ENCODE data around the gene IFNA14. TPM values are rescaled to one million over a fixed set of nuclear protein-coding genes. Genes with fewer than 3 reads are reported as not detected.

Gene IFNA14
- total RNA-seq (2014; rRNA removed; shearing (Covaris generic); ENCODE audit: low replicate concordance): not detected in 2 replicates

DNA sequence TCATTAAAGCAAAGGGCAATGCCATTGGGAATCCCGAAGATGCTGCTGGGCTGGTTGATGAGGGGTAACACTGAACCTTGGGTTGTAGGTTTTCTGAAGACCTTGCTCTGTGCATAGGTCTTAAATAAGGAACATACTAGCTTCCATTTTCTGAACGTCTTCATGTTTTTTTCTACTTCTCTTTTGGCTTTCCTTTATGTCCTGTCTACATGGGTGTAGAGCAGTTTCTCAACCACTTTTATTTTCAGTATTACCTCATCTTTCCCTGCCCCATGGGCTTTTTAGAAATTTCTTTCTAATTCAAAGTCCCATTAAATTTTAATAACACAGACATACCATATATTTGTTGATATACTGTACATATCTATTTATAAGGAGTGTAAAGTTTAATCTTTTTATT, at the start of gene IFNA14:
TSS of gene IFNA14 (minus strand) at position 95 of the 400 bp plus-strand sequence. CDS start at position 25, 70 bp downstream.
- Histone ChIP-seq H3K4me1 (ENCODE audit: low read length) (no peaks in the 10 kb centered on the region), H3K36me3 (ENCODE audit: insufficient read depth, low read length) (no peaks in the 10 kb centered on the region), H2AFZ (ENCODE audit: low read length) (no peak within 1 kb of the TSS), H3K27me3 (ENCODE audit: low read length) (no peaks in the 10 kb centered on the region), H3K9me3 (ENCODE audit: low read length) (no peaks in the 10 kb centered on the region), H3K79me2 (ENCODE audit: low read length) (no peaks in the 10 kb centered on the region), H3K4me2 (ENCODE audit: low read depth, low read length, poor library complexity, severe bottlenecking) (no peak within 1 kb of the TSS), H3K9me2 (replicated peaks; ENCODE audit: insufficient read depth, low read length) (no peaks in the 10 kb centered on the region), H3K9ac (ENCODE audit: low read length) (no peak within 1 kb of the TSS), H4K20me1 (ENCODE audit: insufficient read depth, low read depth, low read length) (0 out of 2 replicates have a peak, but pooled peaks cover 4% of the 10 kb centered on the region), H3K4me3 (ENCODE audit: low read length) (no peak within 1 kb of the TSS), H3K27ac (ENCODE audit: low read length) (no peak within 1 kb of the TSS)
- no peak for DNase-seq

DNA sequence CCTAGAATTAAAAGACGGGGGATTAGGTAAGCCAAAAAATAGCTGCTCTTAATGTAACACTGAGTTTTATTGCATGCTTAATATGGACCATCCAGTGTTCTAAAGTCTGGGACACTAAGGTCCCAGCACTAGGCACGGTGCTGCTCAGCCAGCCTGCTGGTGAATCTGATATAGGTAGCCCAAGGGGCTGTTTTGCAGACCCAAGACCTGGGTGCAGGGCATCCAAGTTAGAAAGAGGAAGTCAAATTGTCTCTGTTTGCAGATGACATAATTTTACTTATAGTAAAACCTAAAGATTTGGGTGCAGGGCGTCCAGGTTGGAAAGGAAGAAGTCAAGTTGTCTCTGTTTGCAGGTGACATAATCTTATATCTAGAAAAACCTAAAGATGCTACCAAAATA, 47.5 kb upstream of the IFNA14 start:
- H3K4me1 ChIP-seq (ENCODE audit: low read length): no peaks in the 10 kb centered on the region
- H3K27me3 ChIP-seq (ENCODE audit: low read length): no peaks in the 10 kb centered on the region
- no peaks in the 10 kb centered on the region for H3K36me3 ChIP-seq (ENCODE audit: insufficient read depth, low read length)
- no peaks in the 10 kb centered on the region for H3K9me3 ChIP-seq (ENCODE audit: low read length)
- no peak overlapping the region for H3K27ac ChIP-seq (ENCODE audit: low read length)
- no peaks in the 10 kb centered on the region for H4K20me1 ChIP-seq (ENCODE audit: insufficient read depth, low read depth, low read length)
- DNase-seq: no peak
- H3K79me2 ChIP-seq (ENCODE audit: low read length): no peaks in the 10 kb centered on the region
- no peak overlapping the region for H3K4me2 ChIP-seq (ENCODE audit: low read depth, low read length, poor library complexity, severe bottlenecking)
- H3K4me3 ChIP-seq (ENCODE audit: low read length): no peak overlapping the region
- no peak overlapping the region for H3K9ac ChIP-seq (ENCODE audit: low read length)
- no peak overlapping the region for H2AFZ ChIP-seq (ENCODE audit: low read length)
- no peaks in the 10 kb centered on the region for H3K9me2 ChIP-seq (replicated peaks; ENCODE audit: insufficient read depth, low read length)

DNA sequence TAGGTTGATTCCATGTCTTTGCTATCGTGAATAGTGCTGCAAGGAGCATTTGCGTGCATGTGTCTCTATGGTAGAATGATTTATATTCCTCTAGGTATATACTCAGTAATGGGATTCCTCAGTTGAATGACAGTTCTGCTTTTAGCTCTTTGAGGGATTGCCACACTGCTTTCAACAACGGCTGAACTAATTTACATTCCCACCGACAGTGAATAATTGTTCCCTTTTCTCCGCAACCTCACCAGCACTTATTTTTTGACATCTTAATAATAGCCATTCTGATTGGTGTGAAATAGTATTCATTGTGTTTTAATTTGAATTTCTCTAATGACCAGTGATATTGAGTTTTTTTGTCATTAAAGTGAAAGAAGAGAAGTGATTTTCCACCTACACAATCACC, 46.9 kb upstream of the IFNA14 start:
- Histone ChIP-seq H3K4me3 (ENCODE audit: low read length) (no peak overlapping the region), H3K36me3 (ENCODE audit: insufficient read depth, low read length) (no peaks in the 10 kb centered on the region), H3K9me2 (replicated peaks; ENCODE audit: insufficient read depth, low read length) (no peaks in the 10 kb centered on the region), H4K20me1 (ENCODE audit: insufficient read depth, low read depth, low read length) (no peaks in the 10 kb centered on the region), H2AFZ (ENCODE audit: low read length) (no peak overlapping the region), H3K4me1 (ENCODE audit: low read length) (no peaks in the 10 kb centered on the region), H3K4me2 (ENCODE audit: low read depth, low read length, poor library complexity, severe bottlenecking) (no peak overlapping the region), H3K79me2 (ENCODE audit: low read length) (no peaks in the 10 kb centered on the region), H3K9ac (ENCODE audit: low read length) (no peak overlapping the region), H3K27ac (ENCODE audit: low read length) (no peak overlapping the region), H3K27me3 (ENCODE audit: low read length) (no peaks in the 10 kb centered on the region), H3K9me3 (ENCODE audit: low read length) (no peaks in the 10 kb centered on the region)
- DNase-seq: no peak

DNA sequence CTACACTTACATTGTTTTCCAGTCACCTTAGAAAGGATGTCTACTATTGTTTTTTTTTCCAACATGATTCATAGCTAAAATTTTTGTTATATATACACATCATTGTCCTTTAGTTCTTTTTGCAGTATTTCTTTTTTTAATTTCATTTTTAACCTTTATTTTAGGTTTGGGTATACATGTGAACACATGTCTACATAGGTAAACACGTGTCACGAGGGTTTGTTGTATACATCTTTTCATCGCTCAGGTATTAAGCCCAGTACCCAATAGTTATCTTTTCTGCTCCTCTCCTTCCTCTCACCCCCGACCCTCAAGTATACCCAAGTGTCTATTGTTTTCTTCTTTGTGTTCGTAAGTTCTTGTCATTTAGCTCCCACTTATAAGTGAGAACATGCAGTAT, 46.3 kb upstream of the IFNA14 start:
- Histone ChIP-seq H3K4me1 (ENCODE audit: low read length) (no peaks in the 10 kb centered on the region), H4K20me1 (ENCODE audit: insufficient read depth, low read depth, low read length) (no peaks in the 10 kb centered on the region), H3K4me3 (ENCODE audit: low read length) (no peak overlapping the region), H3K9ac (ENCODE audit: low read length) (no peak overlapping the region), H3K36me3 (ENCODE audit: insufficient read depth, low read length) (no peaks in the 10 kb centered on the region), H3K4me2 (ENCODE audit: low read depth, low read length, poor library complexity, severe bottlenecking) (no peak overlapping the region), H3K79me2 (ENCODE audit: low read length) (no peaks in the 10 kb centered on the region), H2AFZ (ENCODE audit: low read length) (no peak overlapping the region), H3K9me3 (ENCODE audit: low read length) (no peaks in the 10 kb centered on the region), H3K9me2 (replicated peaks; ENCODE audit: insufficient read depth, low read length) (no peaks in the 10 kb centered on the region), H3K27ac (ENCODE audit: low read length) (no peak overlapping the region), H3K27me3 (ENCODE audit: low read length) (no peaks in the 10 kb centered on the region)
- no peak for DNase-seq

DNA sequence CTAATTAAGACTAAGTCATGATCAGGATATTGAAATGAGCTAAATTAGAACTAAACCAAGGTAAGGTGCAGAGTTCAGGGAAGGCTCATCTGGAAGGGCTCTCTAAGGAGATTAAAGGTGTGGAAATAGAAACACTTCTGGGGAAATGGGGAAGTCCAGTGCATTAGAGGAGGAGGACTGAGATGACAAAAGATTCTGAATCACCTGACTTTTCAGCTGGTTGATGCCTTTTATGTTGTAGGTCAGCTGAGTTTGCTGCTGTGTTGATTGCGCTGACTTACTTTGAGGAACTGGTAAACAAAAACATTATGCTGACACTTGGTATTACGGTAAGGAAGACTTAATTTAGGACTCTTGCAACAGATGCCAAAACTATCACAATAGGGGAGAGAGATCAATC, 41.5 kb upstream of the IFNA14 start:
- no peaks in the 10 kb centered on the region for H3K9me2 ChIP-seq (replicated peaks; ENCODE audit: insufficient read depth, low read length)
- no peak overlapping the region for H3K9ac ChIP-seq (ENCODE audit: low read length)
- H3K4me2 ChIP-seq (ENCODE audit: low read depth, low read length, poor library complexity, severe bottlenecking): no peak overlapping the region

DNA sequence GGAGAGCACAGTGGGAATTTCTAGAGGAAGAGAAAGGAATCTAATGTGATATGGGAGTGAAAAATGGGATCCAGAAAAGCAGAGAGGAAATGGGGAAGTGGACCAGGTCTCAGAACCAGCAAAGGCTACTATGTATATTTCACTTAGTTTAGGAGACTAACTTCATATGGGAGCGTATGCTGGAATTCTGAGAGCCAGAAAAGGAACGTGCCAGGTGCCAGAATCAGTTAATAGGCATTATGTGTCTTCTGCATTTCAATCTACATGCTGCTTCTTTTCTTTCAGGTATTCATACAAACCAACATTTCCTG, 28.5 kb upstream of the IFNA14 start:
- Histone ChIP-seq H3K4me1 (ENCODE audit: low read length) (no peaks in the 10 kb centered on the region), H3K27me3 (ENCODE audit: low read length) (no peaks in the 10 kb centered on the region), H3K79me2 (ENCODE audit: low read length) (no peaks in the 10 kb centered on the region), H3K9ac (ENCODE audit: low read length) (no peak overlapping the region), H2AFZ (ENCODE audit: low read length) (no peak overlapping the region), H3K9me2 (replicated peaks; ENCODE audit: insufficient read depth, low read length) (no peaks in the 10 kb centered on the region), H3K4me2 (ENCODE audit: low read depth, low read length, poor library complexity, severe bottlenecking) (no peak overlapping the region), H3K4me3 (ENCODE audit: low read length) (no peak overlapping the region), H3K27ac (ENCODE audit: low read length) (no peak overlapping the region), H3K9me3 (ENCODE audit: low read length) (no peaks in the 10 kb centered on the region), H3K36me3 (ENCODE audit: insufficient read depth, low read length) (no peaks in the 10 kb centered on the region), H4K20me1 (ENCODE audit: insufficient read depth, low read depth, low read length) (no peaks in the 10 kb centered on the region)
- DNase-seq: no peak

More for the DNA sequence above, 41.5 kb upstream of the IFNA14 start:
- Histone ChIP-seq H3K27ac (ENCODE audit: low read length) (no peak overlapping the region), H3K4me3 (ENCODE audit: low read length) (no peak overlapping the region), H3K9me3 (ENCODE audit: low read length) (no peaks in the 10 kb centered on the region), H2AFZ (ENCODE audit: low read length) (no peak overlapping the region), H3K27me3 (ENCODE audit: low read length) (no peaks in the 10 kb centered on the region), H3K4me1 (ENCODE audit: low read length) (no peaks in the 10 kb centered on the region), H3K36me3 (ENCODE audit: insufficient read depth, low read length) (no peaks in the 10 kb centered on the region), H3K79me2 (ENCODE audit: low read length) (no peaks in the 10 kb centered on the region), H4K20me1 (ENCODE audit: insufficient read depth, low read depth, low read length) (no peaks in the 10 kb centered on the region)
- no peak for DNase-seq

DNA sequence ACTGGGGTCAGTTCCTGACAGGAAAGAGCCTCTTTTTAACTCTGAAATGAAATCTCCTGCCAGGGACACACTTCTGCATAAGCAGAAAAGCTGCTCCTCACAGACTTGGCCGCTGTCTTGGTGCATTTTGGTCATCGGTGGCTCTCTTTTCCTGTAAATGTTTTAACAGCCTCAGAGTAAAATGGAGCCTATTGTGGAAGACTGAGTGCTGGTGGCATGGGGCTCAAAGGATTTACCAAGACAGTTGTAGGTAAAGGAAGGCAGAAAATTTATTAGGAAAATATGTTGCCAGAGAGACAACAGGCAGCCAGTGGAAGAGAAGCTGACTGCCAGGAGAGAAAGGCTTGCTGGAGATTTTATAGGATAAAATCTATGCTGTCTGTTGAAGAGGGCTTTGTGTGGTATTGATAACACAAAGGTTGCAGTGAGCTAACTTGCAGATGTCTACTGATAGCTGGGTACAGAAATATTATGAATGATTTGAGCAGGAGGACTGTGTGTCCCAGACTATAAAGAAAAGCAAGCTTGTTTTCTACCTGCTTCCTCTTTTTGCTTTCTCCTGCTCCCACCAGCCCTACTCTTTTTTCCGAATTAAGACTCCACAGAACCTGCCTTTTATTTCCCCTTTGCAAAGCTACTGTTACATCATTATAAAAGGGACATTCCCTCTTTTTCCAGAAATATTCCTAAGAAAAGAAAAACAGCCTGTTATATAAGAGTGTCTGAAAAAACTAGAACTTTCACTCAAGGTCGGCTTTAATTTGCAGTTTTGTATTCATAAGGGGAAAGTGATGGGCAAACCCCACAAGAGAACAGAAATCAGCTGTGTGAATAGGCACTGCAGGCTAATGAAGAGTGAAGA, 27.9 kb upstream of the IFNA14 start:
- H3K27ac ChIP-seq (ENCODE audit: low read length): no peak overlapping the region
- no peaks in the 10 kb centered on the region for H3K4me1 ChIP-seq (ENCODE audit: low read length)
- no peak overlapping the region for H3K4me2 ChIP-seq (ENCODE audit: low read depth, low read length, poor library complexity, severe bottlenecking)
- no peaks in the 10 kb centered on the region for H3K79me2 ChIP-seq (ENCODE audit: low read length)
- H3K9ac ChIP-seq (ENCODE audit: low read length): no peak overlapping the region
- H3K9me3 ChIP-seq (ENCODE audit: low read length): no peaks in the 10 kb centered on the region
- H3K4me3 ChIP-seq (ENCODE audit: low read length): no peak overlapping the region
- H2AFZ ChIP-seq (ENCODE audit: low read length): no peak overlapping the region
- no peaks in the 10 kb centered on the region for H3K36me3 ChIP-seq (ENCODE audit: insufficient read depth, low read length)
- no peaks in the 10 kb centered on the region for H3K9me2 ChIP-seq (replicated peaks; ENCODE audit: insufficient read depth, low read length)
- no peaks in the 10 kb centered on the region for H4K20me1 ChIP-seq (ENCODE audit: insufficient read depth, low read depth, low read length)
- no peaks in the 10 kb centered on the region for H3K27me3 ChIP-seq (ENCODE audit: low read length)
- no peak for DNase-seq

DNA sequence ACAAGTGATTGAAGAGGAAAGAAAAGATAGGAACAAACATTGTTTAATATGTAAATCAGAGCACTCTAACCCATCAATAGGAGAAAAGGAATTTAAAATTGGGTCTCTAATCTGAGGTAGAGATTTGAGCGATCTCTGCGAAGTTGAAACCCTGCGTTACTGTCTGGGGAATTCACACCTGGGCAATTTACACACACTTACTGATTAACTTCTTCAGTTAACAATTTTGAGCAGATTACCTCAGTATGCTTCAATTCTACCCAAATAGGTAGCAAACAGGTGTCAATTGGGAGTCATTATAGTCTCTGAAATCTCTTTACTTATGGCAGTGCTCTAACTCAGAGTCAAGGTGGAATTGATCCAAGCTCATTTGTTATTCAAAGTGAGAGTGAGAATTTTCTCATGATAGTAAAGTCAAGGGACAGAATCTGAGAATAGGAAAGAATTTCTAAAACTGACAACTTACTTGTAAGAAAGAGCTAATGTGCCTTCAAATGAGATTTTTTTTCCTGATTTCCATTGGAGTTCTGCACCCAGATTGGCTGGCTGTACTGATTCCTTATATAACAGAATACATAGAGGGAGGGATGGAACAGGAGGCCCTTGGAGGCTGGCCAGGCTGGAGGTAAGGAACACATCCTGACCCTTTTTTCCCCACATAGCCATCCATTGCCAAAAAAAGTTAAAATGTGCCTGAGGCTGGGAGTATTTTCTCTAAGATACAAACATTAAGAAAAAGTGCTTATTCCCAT, 27.1 kb upstream of the IFNA14 start:
- no peak overlapping the region for H3K9ac ChIP-seq (ENCODE audit: low read length)
- H3K4me2 ChIP-seq (ENCODE audit: low read depth, low read length, poor library complexity, severe bottlenecking): no peak overlapping the region
- H3K27ac ChIP-seq (ENCODE audit: low read length): no peak overlapping the region

More for the DNA sequence above, 27.1 kb upstream of the IFNA14 start:
- no peaks in the 10 kb centered on the region for H4K20me1 ChIP-seq (ENCODE audit: insufficient read depth, low read depth, low read length)
- no peaks in the 10 kb centered on the region for H3K9me2 ChIP-seq (replicated peaks; ENCODE audit: insufficient read depth, low read length)
- no peaks in the 10 kb centered on the region for H3K4me1 ChIP-seq (ENCODE audit: low read length)
- no peaks in the 10 kb centered on the region for H3K79me2 ChIP-seq (ENCODE audit: low read length)
- no peaks in the 10 kb centered on the region for H3K9me3 ChIP-seq (ENCODE audit: low read length)
- H3K27me3 ChIP-seq (ENCODE audit: low read length): no peaks in the 10 kb centered on the region
- H2AFZ ChIP-seq (ENCODE audit: low read length): no peak overlapping the region
- no peak overlapping the region for H3K4me3 ChIP-seq (ENCODE audit: low read length)
- H3K36me3 ChIP-seq (ENCODE audit: insufficient read depth, low read length): no peaks in the 10 kb centered on the region
- DNase-seq: no peak
